Upper lobe of right lung (tissue), 1 donor: ENCODE measurements around the gene MSS51. TPM values are rescaled to one million over a fixed set of nuclear protein-coding genes. Genes with fewer than 3 reads are reported as not detected.

Source experiments
- ATAC-seq: fragments of 200-7000 bp; cut with Tn5 transposase; one replicate; pipeline ENCODE4 v1.9.1; 2020; ENCODE audit warnings: mild to moderate bottlenecking, moderate library complexity
- DNase-seq: peaks from one replicate; pipeline ENCODE4 v3.0.0-alpha.2; 2020
- H3K27ac ChIP-seq: fragments of 200-600 bp; one replicate; pipeline ENCODE4 v1.8.0; 2022
- H3K27me3 ChIP-seq: fragments of 200-600 bp; one replicate; pipeline ENCODE4 v1.8.0; 2022; ENCODE audit warnings: mild to moderate bottlenecking
- H3K36me3 ChIP-seq: fragments of 200-600 bp; one replicate; pipeline ENCODE4 v1.8.0; 2022
- H3K4me1 ChIP-seq: fragments of 200-600 bp; one replicate; pipeline ENCODE4 v1.8.0; 2022
- H3K4me3 ChIP-seq: fragments of 200-600 bp; one replicate; pipeline ENCODE4 v1.8.0; 2022; ENCODE audit warnings: mild to moderate bottlenecking
- H3K9me3 ChIP-seq: fragments of 200-600 bp; one replicate; pipeline ENCODE4 v1.8.0; 2022
- intact Hi-C: fragments of 100-400 bp; cut with DNase I; formaldehyde crosslinking; loops from one replicate; pipeline ENCODE4 v1.11.0; 2022
- total RNA-seq: library from RNA; stranded (reverse); fragmentation: NEBNext Ultra II Directional; extraction: Animal tissue kit (Norgen Biotek cat#: 25700); gene quantifications from one replicate; pipeline ENCODE4 v1.2.1, GENCODE V29; 2021
- TF ChIP-seq, protein P1 (sequence below): fragments of 200-600 bp; IDR thresholded peaks from one replicate; pipeline ENCODE4 v1.8.0; 2022; ENCODE audit warnings: antibody characterized with exemption
- donor health status: DM: no; HTN: yes; CAD: no; lungs with severe emphysema.

Gene MSS51
- total RNA-seq, 1 donor from 2014 or later, result 3.0 TPM

DNA sequence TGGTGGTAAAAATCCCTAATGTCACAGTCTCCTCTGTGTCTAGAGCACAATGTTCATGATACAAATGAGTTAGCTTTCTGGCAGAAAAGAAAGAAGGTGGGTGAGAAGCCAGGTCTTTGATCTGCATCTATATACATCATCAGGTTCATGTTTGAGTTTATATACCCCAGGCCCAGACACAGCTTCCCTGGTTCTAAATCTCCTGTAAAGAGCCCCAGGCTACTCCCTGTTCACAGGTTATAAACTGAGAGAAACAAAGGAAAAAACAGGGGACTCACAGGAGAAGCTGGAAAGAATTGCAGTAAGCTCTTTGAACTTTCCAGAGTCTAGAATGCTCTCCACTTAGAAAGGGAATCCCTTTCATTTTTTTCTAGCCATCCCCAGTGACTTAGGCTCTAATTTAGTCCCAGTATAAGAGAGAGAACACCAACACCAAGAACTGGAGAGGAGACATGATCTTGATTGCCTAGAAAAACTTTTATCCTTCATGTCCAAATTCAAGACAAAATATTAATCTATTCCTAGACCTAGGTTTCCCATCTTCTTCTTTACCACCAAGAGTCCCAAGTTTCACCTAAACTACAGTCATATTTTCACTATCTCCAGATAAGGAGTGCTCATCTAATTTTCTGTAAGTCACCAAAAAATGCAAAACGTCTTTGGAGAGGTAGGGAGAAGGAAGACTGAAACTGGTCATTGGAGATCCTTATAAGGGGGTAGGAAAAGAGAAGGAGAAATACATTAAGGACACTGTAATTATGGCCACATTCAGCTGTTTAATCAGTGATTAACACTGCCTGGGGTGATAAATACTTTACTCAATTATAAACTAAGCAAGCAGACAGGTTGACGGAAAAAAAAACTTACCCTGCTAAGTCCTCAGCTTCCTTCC is 469 bp downstream of the MSS51 start:
- TF ChIP-seq, protein P1, sequence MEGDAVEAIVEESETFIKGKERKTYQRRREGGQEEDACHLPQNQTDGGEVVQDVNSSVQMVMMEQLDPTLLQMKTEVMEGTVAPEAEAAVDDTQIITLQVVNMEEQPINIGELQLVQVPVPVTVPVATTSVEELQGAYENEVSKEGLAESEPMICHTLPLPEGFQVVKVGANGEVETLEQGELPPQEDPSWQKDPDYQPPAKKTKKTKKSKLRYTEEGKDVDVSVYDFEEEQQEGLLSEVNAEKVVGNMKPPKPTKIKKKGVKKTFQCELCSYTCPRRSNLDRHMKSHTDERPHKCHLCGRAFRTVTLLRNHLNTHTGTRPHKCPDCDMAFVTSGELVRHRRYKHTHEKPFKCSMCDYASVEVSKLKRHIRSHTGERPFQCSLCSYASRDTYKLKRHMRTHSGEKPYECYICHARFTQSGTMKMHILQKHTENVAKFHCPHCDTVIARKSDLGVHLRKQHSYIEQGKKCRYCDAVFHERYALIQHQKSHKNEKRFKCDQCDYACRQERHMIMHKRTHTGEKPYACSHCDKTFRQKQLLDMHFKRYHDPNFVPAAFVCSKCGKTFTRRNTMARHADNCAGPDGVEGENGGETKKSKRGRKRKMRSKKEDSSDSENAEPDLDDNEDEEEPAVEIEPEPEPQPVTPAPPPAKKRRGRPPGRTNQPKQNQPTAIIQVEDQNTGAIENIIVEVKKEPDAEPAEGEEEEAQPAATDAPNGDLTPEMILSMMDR, result no peak
- Histone ChIP-seq H3K27ac (no peak overlapping the region), H3K4me1 (no peaks in the 10 kb centered on the region), H3K36me3 (peaks cover 18% of the 10 kb centered on the region), H3K9me3 (no peaks in the 10 kb centered on the region), H3K4me3 (no peak overlapping the region), H3K27me3 (no peaks in the 10 kb centered on the region)
- no peak for DNase-seq
- no peak for ATAC-seq
- intact Hi-C loops, result no loop called here

DNA sequence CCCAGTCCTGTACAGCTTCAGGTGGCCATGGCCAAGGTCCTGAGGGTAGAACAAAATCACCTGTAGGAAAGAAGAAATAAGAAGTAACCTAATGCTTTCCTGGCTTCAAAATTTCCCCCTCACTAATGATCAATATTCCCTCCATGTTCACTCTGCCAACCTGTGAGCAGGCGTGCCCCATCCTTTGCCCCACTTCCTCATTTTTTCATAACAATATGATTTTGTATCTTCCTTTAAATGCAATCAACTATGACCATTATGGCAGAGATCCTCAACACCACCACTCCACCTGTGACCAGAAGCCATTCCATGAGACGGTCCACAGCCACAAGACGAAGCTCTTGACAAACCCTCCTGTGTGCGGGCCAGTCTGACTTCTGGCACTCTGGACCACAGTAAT is 7.0 kb downstream of the MSS51 start:
- Histone ChIP-seq H3K36me3 (peaks cover 59% of the 10 kb centered on the region), H3K4me3 (no peak overlapping the region), H3K9me3 (no peaks in the 10 kb centered on the region), H3K27ac (no peak overlapping the region), H3K4me1 (no peaks in the 10 kb centered on the region), H3K27me3 (no peaks in the 10 kb centered on the region)
- DNase-seq, result no peak
- no peak for ATAC-seq
- TF ChIP-seq, protein P1, result no peak
- intact Hi-C loops, result no loop called here

DNA sequence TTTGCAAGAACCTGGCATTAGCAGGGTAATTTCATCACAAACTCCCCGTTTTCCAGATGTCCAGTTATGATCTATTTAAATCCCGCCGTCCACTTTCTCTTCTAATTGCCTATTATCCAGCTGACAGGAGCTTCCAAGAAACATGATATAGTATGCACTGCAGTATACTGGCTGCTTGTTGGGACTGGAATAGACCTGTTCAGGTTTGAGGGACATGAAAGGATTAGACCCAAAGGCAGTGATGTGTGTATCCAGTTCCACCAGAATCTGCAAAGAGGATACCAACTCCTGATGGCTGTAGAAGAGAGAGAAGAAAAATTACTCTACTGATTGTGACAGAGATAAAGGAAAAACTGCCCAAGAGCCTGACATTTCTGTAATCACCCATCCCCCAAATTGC is 8.9 kb downstream of the MSS51 start:
- peaks cover 59% of the 10 kb centered on the region for H3K36me3 ChIP-seq
- no peaks in the 10 kb centered on the region for H3K9me3 ChIP-seq
- ATAC-seq, result no peak
- intact Hi-C loops, result no loop called here
- no peak overlapping the region for H3K4me3 ChIP-seq
- TF ChIP-seq, protein P1, result no peak
- H3K27ac ChIP-seq, result no peak overlapping the region
- H3K4me1 ChIP-seq, result no peaks in the 10 kb centered on the region
- DNase-seq, result no peak
- no peaks in the 10 kb centered on the region for H3K27me3 ChIP-seq

DNA sequence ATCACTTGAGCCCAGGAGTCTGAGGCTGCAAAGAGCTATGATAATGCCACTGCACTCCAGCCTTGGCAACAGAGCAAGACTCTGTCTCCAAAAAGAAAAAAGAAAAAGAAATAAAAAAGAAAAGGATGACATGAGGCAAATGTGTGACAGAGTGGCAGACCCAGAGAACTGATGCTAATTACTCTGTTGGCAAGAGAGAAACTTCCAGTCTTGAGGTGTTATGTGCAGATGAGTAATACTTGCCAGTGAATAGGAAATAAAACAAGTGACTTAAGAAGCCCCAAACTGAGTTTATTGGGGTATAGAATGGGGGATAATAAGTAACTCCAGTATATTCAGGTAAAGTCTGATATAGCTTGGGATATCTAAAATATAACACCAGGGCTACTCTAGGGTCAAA is 10.1 kb downstream of the MSS51 start:
- Histone ChIP-seq H3K27me3 (no peaks in the 10 kb centered on the region), H3K4me1 (no peaks in the 10 kb centered on the region), H3K9me3 (no peaks in the 10 kb centered on the region), H3K4me3 (no peak overlapping the region), H3K36me3 (peaks cover 59% of the 10 kb centered on the region), H3K27ac (no peak overlapping the region)
- intact Hi-C loops, result no loop called here
- DNase-seq (no peak), ATAC-seq (no peak)
- TF ChIP-seq, protein P1, result no peak

DNA sequence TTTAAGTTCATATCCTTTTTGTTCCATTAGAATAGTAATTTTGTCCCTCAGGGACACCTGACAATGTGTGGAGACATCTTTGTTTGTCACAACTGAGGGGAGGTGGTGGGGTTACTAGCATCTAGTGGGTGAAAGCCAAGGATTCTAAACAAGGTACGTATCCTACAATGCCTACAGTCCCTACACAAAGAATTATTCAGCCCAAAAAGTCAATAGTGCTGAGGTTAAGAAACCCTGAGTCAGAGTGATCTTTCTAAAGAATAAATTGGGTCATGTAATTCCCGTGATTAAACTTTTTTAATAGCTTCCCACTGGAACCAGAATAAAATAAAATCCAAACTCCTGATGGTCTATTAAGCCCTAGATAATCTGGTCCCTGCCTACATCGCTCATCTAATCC is 16.8 kb downstream of the MSS51 start:
- H3K27ac ChIP-seq, result no peak overlapping the region
- no peak for ATAC-seq
- no peak for DNase-seq
- H3K36me3 ChIP-seq, result no peaks in the 10 kb centered on the region
- no peaks in the 10 kb centered on the region for H3K27me3 ChIP-seq
- TF ChIP-seq, protein P1, result no peak
- no peak overlapping the region for H3K4me3 ChIP-seq
- peaks cover 19% of the 10 kb centered on the region for H3K4me1 ChIP-seq
- intact Hi-C loops, result no loop called here
- no peaks in the 10 kb centered on the region for H3K9me3 ChIP-seq
